RPMI8226 (cell line): ENCODE measurements around the gene C13orf42.
"Not testable (repeated sequence)": the region's sequence is repeated elsewhere in the genome, so short reads cannot be mapped to it uniquely, and the experiment has no call there.

ENCODE experiments used
- DNase-seq: peaks from one replicate; pipeline ENCODE4 v3.0.0-alpha.2; 2015

The C13orf42 gene

GRCh38 chr13:51118809-51119431 is 7.8 kb upstream of the C13orf42 start:
- peak; percentile 4 for DNase-seq

GRCh38 chr13:51113969-51114368 is 2.9 kb upstream of the C13orf42 start:
- DNase-seq: no peak

GRCh38 chr13:51113186-51113881 is 2.3 kb upstream of the C13orf42 start:
- DNase-seq: no peak

GRCh38 chr13:51112771-51113170 is 1.7 kb upstream of the C13orf42 start:
- no peak for DNase-seq

GRCh38 chr13:51111997-51112396 is 923 bp upstream of the C13orf42 start:
- DNase-seq: no peak

GRCh38 chr13:51107996-51108395 is 3.1 kb downstream of the C13orf42 start:
- no peak for DNase-seq

GRCh38 chr13:51105046-51105445 is 6.0 kb downstream of the C13orf42 start:
- DNase-seq: no peak

- DNase-seq: no peak
Observed at GRCh38 chr13:51101636-51102235, 9.3 kb downstream of the C13orf42 start.

- DNase-seq: no peak
Observed at GRCh38 chr13:51097353-51098043, 13.6 kb downstream of the C13orf42 start.

- DNase-seq: no peak
Observed at GRCh38 chr13:51096131-51096530, 14.9 kb downstream of the C13orf42 start.

- DNase-seq: no peak
Observed at GRCh38 chr13:51093574-51093973, 17.5 kb downstream of the C13orf42 start.

GRCh38 chr13:51091839-51092238 is 19.2 kb downstream of the C13orf42 start:
- no peak for DNase-seq

GRCh38 chr13:51083706-51084105 is 27.4 kb downstream of the C13orf42 start:
- DNase-seq: no peak

GRCh38 chr13:51080478-51081065 is 30.5 kb downstream of the C13orf42 start:
- not testable (repeated sequence) for DNase-seq

- no peak for DNase-seq
Observed at GRCh38 chr13:51071493-51071892, 39.6 kb downstream of the C13orf42 start.

GRCh38 chr13:51070005-51070649 is 40.9 kb downstream of the C13orf42 start:
- DNase-seq: peak; percentile 67

- no peak for DNase-seq
Observed at GRCh38 chr13:51068501-51068900, 42.6 kb downstream of the C13orf42 start.

- no peak for DNase-seq
Observed at GRCh38 chr13:51067706-51068105, 43.4 kb downstream of the C13orf42 start.

- no peak for DNase-seq
Observed at GRCh38 chr13:51067210-51067701, 43.8 kb downstream of the C13orf42 start.

- DNase-seq: peak; percentile 40
Observed at GRCh38 chr13:51066091-51066831, 44.8 kb downstream of the C13orf42 start.

GRCh38 chr13:51065372-51066090 is 45.5 kb downstream of the C13orf42 start:
- no peak for DNase-seq
